Natural killer cell treated with Interleukin-12 subunit alpha and Interleukin-12 subunit beta and Interleukin-15 and Interleukin-18, amount 100 ng/mL, for 72 hours (primary cell): ENCODE data around the gene OXSR1. TPM values are rescaled to one million over a fixed set of nuclear protein-coding genes. Genes with fewer than 3 reads are reported as not detected.

Experiments
- ATAC-seq, 2 donors: fragments of 150-1000 bp; cut with Tn5 transposase in 1 of 2; sonication (Bioruptor Pico), chemical (Tn5 transposase) in 1 of 2; 2 replicates each; pipeline ENCODE4 v1.10.0; 2021
- DNase-seq: peaks from one replicate; pipeline ENCODE4 v3.0.0; 2022; ENCODE audit warnings: low spot score
- H3K27ac Mint-ChIP-seq, 2 donors: 1 replicate in 1 of 2; 2 replicates in 1 of 2; pipeline ENCODE4 v1.8.0; 2022; ENCODE audit warnings: mixed read lengths in 2 of 2, mild to moderate bottlenecking in 1 of 2, moderate library complexity in 1 of 2
- H3K27me3 Mint-ChIP-seq, 2 donors: 1 replicate in 1 of 2; 2 replicates in 1 of 2; pipeline ENCODE4 v1.8.0; 2022; ENCODE audit warnings: mixed read lengths in 2 of 2
- H3K36me3 Mint-ChIP-seq: one replicate; pipeline ENCODE4 v1.8.0; 2022; ENCODE audit warnings: mixed read lengths
- H3K4me1 Mint-ChIP-seq, 2 donors: 1 replicate in 1 of 2; 2 replicates in 1 of 2; pipeline ENCODE4 v1.8.0; 2022; ENCODE audit warnings: low read depth in 2 of 2, mixed read lengths in 2 of 2, mild to moderate bottlenecking in 1 of 2
- H3K4me3 Mint-ChIP-seq: one replicate; pipeline ENCODE4 v1.8.0; 2022; ENCODE audit warnings: mixed read lengths
- H3K9me3 Mint-ChIP-seq: 2 replicates; pipeline ENCODE4 v1.8.0; 2022; ENCODE audit warnings: mixed read lengths
- total RNA-seq, 2 donors: library from RNA; stranded (reverse); gene quantifications; one replicate each; pipeline ENCODE4 v1.2.3, GENCODE V29; 2022

OXSR1 gene
- total RNA-seq, 2 donors from 2014 or later: 59.9 to 66.8 TPM

- no peak for ATAC-seq
- H3K36me3 Mint-ChIP-seq: no peaks in the 10 kb centered on the region
Measured at GRCh38 chr3:38297947-38298711, 132.8 kb downstream of the OXSR1 start.

More at GRCh38 chr3:38297947-38298711, 132.8 kb downstream of the OXSR1 start:
- no peak overlapping the region for H3K4me3 Mint-ChIP-seq
- no peak overlapping the region for H3K27ac Mint-ChIP-seq
- H3K9me3 Mint-ChIP-seq: no peaks in the 10 kb centered on the region
- H3K4me1 Mint-ChIP-seq: no peaks in the 10 kb centered on the region
- no peak for DNase-seq
- H3K27me3 Mint-ChIP-seq: peaks cover 14 to 16% of the 10 kb centered on the region in 2 donors

Other genes with a start within 250 kb of the OXSR1 start
- 10 to 100 TPM in 1 of 2 donors, 1 to 10 TPM in 1; 8.2 to 16.9 TPM for gene VILL, start 174.8 kb upstream of the OXSR1 start, total RNA-seq
- gene PLCD1, start 135.9 kb upstream of the OXSR1 start, total RNA-seq: 1 to 10 TPM; 5.8 to 7.7 TPM
- under 1 TPM; 0.25 to 0.52 TPM for gene DLEC1, start 126.3 kb upstream of the OXSR1 start, total RNA-seq
- gene ACAA1, start 28.4 kb upstream of the OXSR1 start, total RNA-seq: 10 to 100 TPM; 78.6 to 88.2 TPM
- 10 to 100 TPM; 55.8 to 63.1 TPM for gene MYD88, start 26.9 kb upstream of the OXSR1 start, total RNA-seq
- 1 to 10 TPM; 1.3 to 1.8 TPM for gene SLC22A13, start 100.3 kb downstream of the OXSR1 start, total RNA-seq
- gene SLC22A14, start 116.8 kb downstream of the OXSR1 start, total RNA-seq: under 1 TPM in 1 of 2 donors, not detected in 1; 0.28 TPM
- gene XYLB, start 181.2 kb downstream of the OXSR1 start, total RNA-seq: 10 to 100 TPM in 1 of 2 donors, 1 to 10 TPM in 1; 3.8 to 11.4 TPM